ENCODE results near the gene NSMCE4A.

DNA sequence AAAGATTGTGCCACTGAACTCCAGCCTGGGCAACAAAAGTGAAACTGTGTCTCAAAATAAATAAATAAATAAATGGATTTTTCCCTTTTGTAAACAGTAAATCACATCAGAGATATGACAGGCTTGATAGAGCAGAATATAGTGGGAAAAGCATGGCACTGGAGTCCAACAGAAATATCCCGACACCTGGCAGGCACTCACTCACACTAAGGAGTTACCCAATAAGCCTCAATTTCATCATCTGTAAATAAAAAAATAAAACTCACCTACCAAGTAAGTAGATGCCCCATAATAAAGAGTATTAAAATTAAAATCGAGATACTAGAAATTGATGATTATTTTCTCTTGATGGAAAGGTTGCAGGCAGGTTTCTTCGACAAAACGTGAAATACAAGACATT lies 48.9 kb downstream of the NSMCE4A start:
- TF ChIP-seq CTCF (IDR thresholded peaks at IDR 0.05), result no peak
- no peak for TF ChIP-seq POLR2A (IDR thresholded peaks at IDR 0.05)

All from heart left ventricle (tissue), 13 donors.